Activated T-cell treated with anti-CD3 and anti-CD28 coated beads, Interleukin-2, amount 50 U/mL, for 72 hours (primary cell): ENCODE results near the gene TTC7B. TPM values are rescaled to one million over a fixed set of nuclear protein-coding genes. Genes with fewer than 3 reads are reported as not detected.

Experiments
- ATAC-seq, 2 donors: fragments of 150-1000 bp; cut with Tn5 transposase; replicated peaks in 1 of 2; 2 replicates each; pipeline ENCODE4 v1.10.0; 2021; ENCODE audit warnings: moderate library complexity in 2 of 2, mild to moderate bottlenecking in 1 of 2
- DNase-seq, 2 donors: peaks; one replicate each; pipeline ENCODE4 v3.0.0; 2021 to 2022; ENCODE audit warnings: mixed read lengths in 1 of 2
- H3K27ac Mint-ChIP-seq: one replicate; pipeline ENCODE4 v1.8.0; 2022; ENCODE audit warnings: mild to moderate bottlenecking, moderate library complexity, mixed read lengths
- H3K27me3 Mint-ChIP-seq: one replicate; pipeline ENCODE4 v1.8.0; 2022; ENCODE audit warnings: low read depth, mixed read lengths
- H3K36me3 Mint-ChIP-seq, 2 donors: one replicate each; pipeline ENCODE4 v1.8.0; 2022; ENCODE audit warnings: mixed read lengths in 2 of 2, mild to moderate bottlenecking in 1 of 2; ENCODE audit not compliant: insufficient read depth in 2 of 2
- H3K4me1 Mint-ChIP-seq: one replicate; pipeline ENCODE4 v1.8.0; 2022; ENCODE audit warnings: low read depth, mixed read lengths
- H3K4me3 Mint-ChIP-seq, 2 donors: one replicate each; pipeline ENCODE4 v1.8.0; 2022; ENCODE audit warnings: mild to moderate bottlenecking in 2 of 2, mixed read lengths in 2 of 2, moderate library complexity in 2 of 2
- H3K9me3 Mint-ChIP-seq, 2 donors: one replicate each; pipeline ENCODE4 v1.8.0; 2022; ENCODE audit warnings: mixed read lengths in 2 of 2
- total RNA-seq, 2 donors: library from RNA; stranded (reverse); gene quantifications; one replicate each; pipeline ENCODE4 v1.2.3, GENCODE V29; 2022

TTC7B gene
- total RNA-seq, 2 donors from 2014 or later: 9.2 to 10.7 TPM

GRCh38 chr14:90599748-90600507 lies 216.3 kb downstream of the TTC7B start:
- no peak for ATAC-seq
- H3K27me3 Mint-ChIP-seq: peaks cover 8% of the 10 kb centered on the region

GRCh38 chr14:90599339-90599738 lies 216.9 kb downstream of the TTC7B start:
- Mint-ChIP-seq H3K36me3 (no peaks in the 10 kb centered on the region), H3K27ac (no peak overlapping the region), H3K9me3 (no peaks in the 10 kb centered on the region), H3K27me3 (peaks cover 8% of the 10 kb centered on the region), H3K4me3 (no peak overlapping the region), H3K4me1 (no peaks in the 10 kb centered on the region)
- ATAC-seq (no peak), DNase-seq (no peak)

More at GRCh38 chr14:90599748-90600507, 216.3 kb downstream of the TTC7B start:
- H3K9me3 Mint-ChIP-seq: no peaks in the 10 kb centered on the region
- no peak overlapping the region for H3K27ac Mint-ChIP-seq
- DNase-seq: no peak
- H3K4me1 Mint-ChIP-seq: no peaks in the 10 kb centered on the region
- no peak overlapping the region for H3K4me3 Mint-ChIP-seq
- H3K36me3 Mint-ChIP-seq: no peaks in the 10 kb centered on the region

- H3K4me1 Mint-ChIP-seq: no peaks in the 10 kb centered on the region
- H3K36me3 Mint-ChIP-seq: no peaks in the 10 kb centered on the region
- H3K9me3 Mint-ChIP-seq: no peaks in the 10 kb centered on the region
- peaks cover 8% of the 10 kb centered on the region for H3K27me3 Mint-ChIP-seq
- ATAC-seq: no peak
- DNase-seq: no peak
- no peak overlapping the region for H3K4me3 Mint-ChIP-seq
- H3K27ac Mint-ChIP-seq: no peak overlapping the region
Measured at GRCh38 chr14:90597961-90598360, 218.3 kb downstream of the TTC7B start.

- no peaks in the 10 kb centered on the region for H3K4me1 Mint-ChIP-seq
- H3K9me3 Mint-ChIP-seq: no peaks in the 10 kb centered on the region
- no peaks in the 10 kb centered on the region for H3K36me3 Mint-ChIP-seq
Measured at GRCh38 chr14:90596733-90597132, 219.5 kb downstream of the TTC7B start.

GRCh38 chr14:90593254-90594040 lies 222.8 kb downstream of the TTC7B start:
- DNase-seq (no peak), ATAC-seq (no peak)
- H3K9me3 Mint-ChIP-seq: no peaks in the 10 kb centered on the region
- H3K27ac Mint-ChIP-seq: no peak overlapping the region
- no peak overlapping the region for H3K4me3 Mint-ChIP-seq
- no peaks in the 10 kb centered on the region for H3K4me1 Mint-ChIP-seq
- H3K27me3 Mint-ChIP-seq: no peaks in the 10 kb centered on the region
- H3K36me3 Mint-ChIP-seq: no peaks in the 10 kb centered on the region

More at GRCh38 chr14:90596733-90597132, 219.5 kb downstream of the TTC7B start:
- ATAC-seq (no peak), DNase-seq (no peak)
- H3K27me3 Mint-ChIP-seq: peaks cover 8% of the 10 kb centered on the region
- H3K4me3 Mint-ChIP-seq: no peak overlapping the region
- H3K27ac Mint-ChIP-seq: no peak overlapping the region

- H3K36me3 Mint-ChIP-seq: no peaks in the 10 kb centered on the region
- no peaks in the 10 kb centered on the region for H3K27me3 Mint-ChIP-seq
- H3K27ac Mint-ChIP-seq: no peak overlapping the region
- H3K4me3 Mint-ChIP-seq: no peak overlapping the region
- no peak for DNase-seq
- ATAC-seq: no peak
- no peaks in the 10 kb centered on the region for H3K4me1 Mint-ChIP-seq
- H3K9me3 Mint-ChIP-seq: no peaks in the 10 kb centered on the region
Measured at GRCh38 chr14:90592655-90593054, 223.6 kb downstream of the TTC7B start.

- H3K4me3 Mint-ChIP-seq: no peak overlapping the region
- no peaks in the 10 kb centered on the region for H3K4me1 Mint-ChIP-seq
- no peak for DNase-seq
- no peaks in the 10 kb centered on the region for H3K27me3 Mint-ChIP-seq
- H3K9me3 Mint-ChIP-seq: no peaks in the 10 kb centered on the region
- H3K36me3 Mint-ChIP-seq: no peaks in the 10 kb centered on the region
- ATAC-seq: no peak
- H3K27ac Mint-ChIP-seq: no peak overlapping the region
Measured at GRCh38 chr14:90587918-90588317, 228.3 kb downstream of the TTC7B start.

GRCh38 chr14:90587252-90587910 lies 228.8 kb downstream of the TTC7B start:
- H3K27me3 Mint-ChIP-seq: no peaks in the 10 kb centered on the region
- no peak overlapping the region for H3K27ac Mint-ChIP-seq
- H3K4me1 Mint-ChIP-seq: no peaks in the 10 kb centered on the region
- ATAC-seq (no peak), DNase-seq (no peak)
- H3K36me3 Mint-ChIP-seq: no peaks in the 10 kb centered on the region
- no peak overlapping the region for H3K4me3 Mint-ChIP-seq
- H3K9me3 Mint-ChIP-seq: no peaks in the 10 kb centered on the region

GRCh38 chr14:90585106-90585505 lies 231.1 kb downstream of the TTC7B start:
- Mint-ChIP-seq H3K27me3 (no peaks in the 10 kb centered on the region), H3K4me1 (no peaks in the 10 kb centered on the region), H3K9me3 (no peaks in the 10 kb centered on the region), H3K27ac (no peak overlapping the region), H3K36me3 (no peaks in the 10 kb centered on the region), H3K4me3 (no peak overlapping the region)
- DNase-seq (no peak), ATAC-seq (no peak)

- no peak for DNase-seq
- no peaks in the 10 kb centered on the region for H3K4me1 Mint-ChIP-seq
- ATAC-seq: no peak
- H3K9me3 Mint-ChIP-seq: no peaks in the 10 kb centered on the region
- no peaks in the 10 kb centered on the region for H3K36me3 Mint-ChIP-seq
- H3K27ac Mint-ChIP-seq: no peak overlapping the region
- H3K4me3 Mint-ChIP-seq: no peak overlapping the region
- no peaks in the 10 kb centered on the region for H3K27me3 Mint-ChIP-seq
Measured at GRCh38 chr14:90583916-90584605, 232.2 kb downstream of the TTC7B start.

- H3K27ac Mint-ChIP-seq: no peak overlapping the region
- H3K4me1 Mint-ChIP-seq: no peaks in the 10 kb centered on the region
- no peak overlapping the region for H3K4me3 Mint-ChIP-seq
- no peaks in the 10 kb centered on the region for H3K9me3 Mint-ChIP-seq
- ATAC-seq (no peak), DNase-seq (no peak)
- H3K36me3 Mint-ChIP-seq: no peaks in the 10 kb centered on the region
- H3K27me3 Mint-ChIP-seq: no peaks in the 10 kb centered on the region
Measured at GRCh38 chr14:90583427-90583826, 232.8 kb downstream of the TTC7B start.

GRCh38 chr14:90582166-90582565 lies 234.1 kb downstream of the TTC7B start:
- H3K4me3 Mint-ChIP-seq: no peak overlapping the region
- DNase-seq (no peak), ATAC-seq (no peak)
- no peaks in the 10 kb centered on the region for H3K27me3 Mint-ChIP-seq
- H3K9me3 Mint-ChIP-seq: no peaks in the 10 kb centered on the region
- H3K36me3 Mint-ChIP-seq: no peaks in the 10 kb centered on the region
- no peak overlapping the region for H3K27ac Mint-ChIP-seq
- H3K4me1 Mint-ChIP-seq: no peaks in the 10 kb centered on the region

- Mint-ChIP-seq H3K36me3 (no peaks in the 10 kb centered on the region), H3K27ac (no peak overlapping the region), H3K9me3 (no peaks in the 10 kb centered on the region), H3K4me3 (no peak overlapping the region), H3K4me1 (no peaks in the 10 kb centered on the region), H3K27me3 (no peaks in the 10 kb centered on the region)
- no peak for DNase-seq
- ATAC-seq: no peak
Measured at GRCh38 chr14:90581745-90582144, 234.5 kb downstream of the TTC7B start.
